OCI-LY3 (cell line): ENCODE measurements around the gene NBPF12.
"Not testable (repeated sequence)": the region's sequence is repeated elsewhere in the genome, so short reads cannot be mapped to it uniquely, and the experiment has no call there.

Source experiments
- EZH2phosphoT487 ChIP-seq: fragments of 200-600 bp; shearing (Covaris generic); IDR thresholded peaks from 2 replicates; pipeline ENCODE4 v1.6.1; 2018; ENCODE audit warnings: antibody characterized with exemption, mixed run types, low read depth
- TF ChIP-seq, protein P1 (sequence below): fragments of 200-600, 300-600 bp; sonication (generic); IDR thresholded peaks from 2 replicates; pipeline ENCODE4 v1.5.1; 2014; ENCODE audit warnings: antibody characterized with exemption, low read length, low read depth

DNA sequence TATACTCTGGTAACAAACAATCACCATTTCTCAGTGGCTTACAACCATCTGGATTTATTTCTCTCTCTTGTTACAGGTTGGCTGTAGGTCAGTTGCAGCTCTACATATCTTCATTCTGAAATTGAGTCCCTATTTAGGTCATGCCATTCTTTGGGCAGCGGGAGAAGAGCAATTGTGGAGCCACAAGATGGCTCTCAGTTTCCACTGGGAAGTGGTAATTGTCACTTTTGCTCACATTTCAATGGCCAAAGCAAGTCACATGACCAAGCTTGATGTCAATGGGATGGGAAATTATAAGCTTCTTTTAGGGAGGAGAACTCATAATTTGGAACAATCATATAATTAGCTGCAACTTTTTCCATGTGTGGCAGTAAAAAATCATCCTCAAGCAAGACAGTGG is 7.9 kb upstream of the NBPF12 start:
- TF ChIP-seq EZH2phosphoT487: not testable (repeated sequence)
- TF ChIP-seq, protein P1, sequence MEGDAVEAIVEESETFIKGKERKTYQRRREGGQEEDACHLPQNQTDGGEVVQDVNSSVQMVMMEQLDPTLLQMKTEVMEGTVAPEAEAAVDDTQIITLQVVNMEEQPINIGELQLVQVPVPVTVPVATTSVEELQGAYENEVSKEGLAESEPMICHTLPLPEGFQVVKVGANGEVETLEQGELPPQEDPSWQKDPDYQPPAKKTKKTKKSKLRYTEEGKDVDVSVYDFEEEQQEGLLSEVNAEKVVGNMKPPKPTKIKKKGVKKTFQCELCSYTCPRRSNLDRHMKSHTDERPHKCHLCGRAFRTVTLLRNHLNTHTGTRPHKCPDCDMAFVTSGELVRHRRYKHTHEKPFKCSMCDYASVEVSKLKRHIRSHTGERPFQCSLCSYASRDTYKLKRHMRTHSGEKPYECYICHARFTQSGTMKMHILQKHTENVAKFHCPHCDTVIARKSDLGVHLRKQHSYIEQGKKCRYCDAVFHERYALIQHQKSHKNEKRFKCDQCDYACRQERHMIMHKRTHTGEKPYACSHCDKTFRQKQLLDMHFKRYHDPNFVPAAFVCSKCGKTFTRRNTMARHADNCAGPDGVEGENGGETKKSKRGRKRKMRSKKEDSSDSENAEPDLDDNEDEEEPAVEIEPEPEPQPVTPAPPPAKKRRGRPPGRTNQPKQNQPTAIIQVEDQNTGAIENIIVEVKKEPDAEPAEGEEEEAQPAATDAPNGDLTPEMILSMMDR: not testable (repeated sequence)
